GM12878 (cell line): ENCODE data around the gene PIK3R3. TPM values are rescaled to one million over a fixed set of nuclear protein-coding genes. Genes with fewer than 3 reads are reported as not detected.
A peak's percentile ranks its signal among the peaks of the same experiment; 100 is the strongest.

Source experiments
- BHLHE40 ChIP-seq, 2 experiments: fragments of 450-650 bp in 1 of 2; IDR thresholded peaks; 2 replicates each; pipeline ENCODE4 v1.6.1; 2011 to 2017; ENCODE audit warnings: low read depth in 2 of 2, borderline replicate concordance in 1 of 2, improper control_type of control experiment in 1 of 2, low read length in 1 of 2, mild to moderate bottlenecking in 1 of 2
- EP300 ChIP-seq, 2 experiments: fragments of 150-350 bp in 1 of 2; IDR thresholded peaks; 2 replicates each; pipeline ENCODE4 v1.6.1; 2011 to 2012; ENCODE audit warnings: low read depth in 2 of 2, low read length in 2 of 2, borderline replicate concordance in 1 of 2, improper control_type of control experiment in 1 of 2, inconsistent platforms in 1 of 2; ENCODE audit not compliant: control insufficient read depth in 1 of 2
- ESRRA ChIP-seq: IDR thresholded peaks from 2 replicates; pipeline ENCODE4 v1.6.1; 2012; ENCODE audit warnings: mild to moderate bottlenecking, low read length, improper control_type of control experiment
- FOXM1 ChIP-seq: IDR thresholded peaks from 2 replicates; pipeline ENCODE4 v1.6.1; 2012; ENCODE audit warnings: low read depth, mild to moderate bottlenecking, inconsistent platforms, low read length, moderate library complexity
- GATAD2B ChIP-seq: fragments of 450-650 bp; conservative IDR thresholded peaks from 2 replicates; pipeline ENCODE4 v1.6.1; 2017; ENCODE audit warnings: low read depth, mild to moderate bottlenecking, moderate library complexity
- IKZF1 ChIP-seq: fragments of 450-650 bp; conservative IDR thresholded peaks from 2 replicates; pipeline ENCODE4 v1.6.1; 2017; ENCODE audit warnings: antibody characterized with exemption, mild to moderate bottlenecking
- KDM1A ChIP-seq: fragments of 200-600 bp; sonication (generic); IDR thresholded peaks from 2 replicates; pipeline ENCODE4 v1.6.1; 2016; ENCODE audit warnings: borderline replicate concordance
- MTA2 ChIP-seq: fragments of 450-650 bp; IDR thresholded peaks from 2 replicates; pipeline ENCODE4 v1.6.1; 2016; ENCODE audit warnings: low read depth, mild to moderate bottlenecking, moderate library complexity
- NFXL1 ChIP-seq: fragments of 450-650 bp; IDR thresholded peaks from 2 replicates; pipeline ENCODE4 v1.6.1; 2017; ENCODE audit warnings: antibody characterized with exemption, mild to moderate bottlenecking, borderline replicate concordance
- POLR2AphosphoS2 ChIP-seq: IDR thresholded peaks from 2 replicates; pipeline ENCODE4 v1.6.1; 2011; ENCODE audit warnings: low read depth, mild to moderate bottlenecking, low read length, improper control_type of control experiment, moderate library complexity
- RAD21 ChIP-seq: IDR thresholded peaks from 2 replicates; pipeline ENCODE4 v1.6.1; 2011; ENCODE audit warnings: mild to moderate bottlenecking, low read depth, low read length, moderate library complexity; ENCODE audit not compliant: insufficient read depth
- RBBP5 ChIP-seq: fragments of 200-600 bp; sonication (generic); conservative IDR thresholded peaks from 2 replicates; pipeline ENCODE4 v1.6.1; 2016
- SIX5 ChIP-seq: IDR thresholded peaks from 2 replicates; pipeline ENCODE4 v1.6.1; 2011; ENCODE audit warnings: mild to moderate bottlenecking, low read depth, low read length, moderate library complexity; ENCODE audit not compliant: severe bottlenecking
- SUPT20H ChIP-seq: IDR thresholded peaks from 2 replicates; pipeline ENCODE4 v1.6.1; 2011; ENCODE audit warnings: low read depth, mild to moderate bottlenecking, low read length, moderate library complexity, borderline replicate concordance; ENCODE audit not compliant: control insufficient read depth
- TAF1 ChIP-seq: IDR thresholded peaks from 2 replicates; pipeline ENCODE4 v1.6.1; 2011; ENCODE audit warnings: mild to moderate bottlenecking, low read depth, low read length, borderline replicate concordance
- TCF12 ChIP-seq: IDR thresholded peaks from 2 replicates; pipeline ENCODE4 v1.6.1; 2011; ENCODE audit warnings: low read depth, mild to moderate bottlenecking, low read length
- ZNF622 ChIP-seq: fragments of 450-650 bp; IDR thresholded peaks from 2 replicates; pipeline ENCODE4 v1.6.1; 2017; ENCODE audit warnings: mild to moderate bottlenecking, inconsistent platforms
- ZZZ3 ChIP-seq: IDR thresholded peaks from 2 replicates; pipeline ENCODE4 v1.6.1; 2011; ENCODE audit warnings: low read depth; ENCODE audit not compliant: control insufficient read depth, insufficient read length
- polyA plus RNA-seq, 11 experiments: library from polyadenylated mRNA; depleted of rRNA in 4 of 11; unstranded in 6 of 11; stranded (reverse) in 5 of 11; fragments of >200 nt; fragmentation: Nextera tagmentation in 4 of 11; fragmentation: Illumina TruSeq in 1 of 11; extraction: Ambion mirVana in 4 of 11; extraction: Trizol in 1 of 11; gene quantifications; 1 replicate in 1 of 11; 2 replicates in 10 of 11; pipeline versions ENCODE4 v1.2.1 to v1.2.3, GENCODE V29; 2011 to 2016; ENCODE audit warnings: inconsistent platforms in 2 of 11, missing spikeins in 2 of 11, low read depth in 1 of 11
- total RNA-seq, 4 experiments: library from RNA; depleted of rRNA in 3 of 4; stranded (reverse); fragments of >200 nt in 3 of 4; fragmentation: Illumina TruSeq in 1 of 4; extraction: Trizol in 1 of 4; gene quantifications; 2 replicates each; pipeline versions ENCODE4 v1.2.1 to v1.2.3, GENCODE V29; 2013 to 2021
- TF ChIP-seq, protein P1 (sequence below): fragments of 450-650 bp; IDR thresholded peaks from 2 replicates; pipeline ENCODE4 v1.6.1; 2017; ENCODE audit warnings: mild to moderate bottlenecking, moderate library complexity
- TF ChIP-seq, protein P2 (sequence below): IDR thresholded peaks from 2 replicates; pipeline ENCODE4 v1.6.1; 2012; ENCODE audit warnings: mild to moderate bottlenecking, low read depth, low read length
- TF ChIP-seq, protein P3 (sequence below): fragments of 450-650 bp; IDR thresholded peaks from 2 replicates; pipeline ENCODE4 v1.6.1; 2017; ENCODE audit warnings: low read depth, mild to moderate bottlenecking, moderate library complexity

The PIK3R3 gene
- total and polyA plus RNA-seq, 10 of the 15 experiments (the other 5 are each of a cell fraction or from before 2014, with no cell fraction given) = 4.8 to 27.0 (median 19.8) TPM

DNA sequence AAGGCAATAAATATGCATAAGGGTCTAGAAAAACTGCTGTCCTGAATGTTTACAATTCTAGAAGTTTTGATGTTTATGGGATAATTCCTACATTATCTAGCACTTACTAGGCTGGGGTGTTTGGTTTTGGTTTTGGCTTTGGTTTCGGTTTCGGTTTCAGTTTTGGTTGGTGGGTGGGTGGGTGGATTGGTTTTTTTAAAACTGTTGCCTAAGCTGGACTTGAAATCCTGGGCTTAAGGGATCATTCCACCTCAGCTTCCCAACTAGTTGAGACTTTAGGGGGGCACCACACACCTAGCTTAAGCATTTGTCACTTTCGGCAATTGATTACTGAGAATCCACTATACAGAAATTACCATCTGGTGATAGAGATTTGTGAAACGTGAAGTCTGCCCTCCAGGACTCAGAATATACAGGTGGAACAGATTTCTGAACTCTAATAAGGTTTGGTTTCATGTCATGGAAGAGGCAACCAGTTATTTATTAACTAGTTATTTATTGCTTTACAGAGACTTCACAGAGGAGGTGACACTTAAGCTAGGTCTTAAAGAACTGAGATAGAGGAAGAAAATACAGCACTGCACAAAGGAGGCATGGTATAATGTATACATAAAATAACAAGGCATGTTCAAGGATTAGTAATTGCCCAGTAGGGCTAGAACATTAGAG, 69.6 kb downstream of the PIK3R3 start (continued):
- TF ChIP-seq, protein P1, sequence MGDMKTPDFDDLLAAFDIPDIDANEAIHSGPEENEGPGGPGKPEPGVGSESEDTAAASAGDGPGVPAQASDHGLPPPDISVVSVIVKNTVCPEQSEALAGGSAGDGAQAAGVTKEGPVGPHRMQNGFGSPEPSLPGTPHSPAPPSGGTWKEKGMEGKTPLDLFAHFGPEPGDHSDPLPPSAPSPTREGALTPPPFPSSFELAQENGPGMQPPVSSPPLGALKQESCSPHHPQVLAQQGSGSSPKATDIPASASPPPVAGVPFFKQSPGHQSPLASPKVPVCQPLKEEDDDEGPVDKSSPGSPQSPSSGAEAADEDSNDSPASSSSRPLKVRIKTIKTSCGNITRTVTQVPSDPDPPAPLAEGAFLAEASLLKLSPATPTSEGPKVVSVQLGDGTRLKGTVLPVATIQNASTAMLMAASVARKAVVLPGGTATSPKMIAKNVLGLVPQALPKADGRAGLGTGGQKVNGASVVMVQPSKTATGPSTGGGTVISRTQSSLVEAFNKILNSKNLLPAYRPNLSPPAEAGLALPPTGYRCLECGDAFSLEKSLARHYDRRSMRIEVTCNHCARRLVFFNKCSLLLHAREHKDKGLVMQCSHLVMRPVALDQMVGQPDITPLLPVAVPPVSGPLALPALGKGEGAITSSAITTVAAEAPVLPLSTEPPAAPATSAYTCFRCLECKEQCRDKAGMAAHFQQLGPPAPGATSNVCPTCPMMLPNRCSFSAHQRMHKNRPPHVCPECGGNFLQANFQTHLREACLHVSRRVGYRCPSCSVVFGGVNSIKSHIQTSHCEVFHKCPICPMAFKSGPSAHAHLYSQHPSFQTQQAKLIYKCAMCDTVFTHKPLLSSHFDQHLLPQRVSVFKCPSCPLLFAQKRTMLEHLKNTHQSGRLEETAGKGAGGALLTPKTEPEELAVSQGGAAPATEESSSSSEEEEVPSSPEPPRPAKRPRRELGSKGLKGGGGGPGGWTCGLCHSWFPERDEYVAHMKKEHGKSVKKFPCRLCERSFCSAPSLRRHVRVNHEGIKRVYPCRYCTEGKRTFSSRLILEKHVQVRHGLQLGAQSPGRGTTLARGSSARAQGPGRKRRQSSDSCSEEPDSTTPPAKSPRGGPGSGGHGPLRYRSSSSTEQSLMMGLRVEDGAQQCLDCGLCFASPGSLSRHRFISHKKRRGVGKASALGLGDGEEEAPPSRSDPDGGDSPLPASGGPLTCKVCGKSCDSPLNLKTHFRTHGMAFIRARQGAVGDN = no peak
- TF ChIP-seq GATAD2B (no peak), RBBP5 (no peak), BHLHE40 (IDR thresholded peaks at IDR 0.05; ENCODE audit: borderline replicate concordance in 1 of 2, low read depth in 2 of 2, low read length in 1 of 2) (peak in 1 of 2 experiments; percentile 11; a peak in 1 of 4 replicates), FOXM1 (no peak), KDM1A (no peak), ZZZ3 (no peak), SUPT20H (no peak), ESRRA (no peak), MTA2 (peak; percentile 56; the same call in 1 of the 2 replicates), NFXL1 (no peak), TAF1 (no peak), POLR2AphosphoS2 (no peak), TCF12 (no peak), SIX5 (no peak), EP300 (IDR thresholded peaks at IDR 0.05; ENCODE audit: borderline replicate concordance in 1 of 2, control insufficient read depth in 1 of 2, low read depth in 2 of 2, low read length in 2 of 2) (0 out of 4 replicates have a peak, but pooled peaks of 1 of the 2 experiments have one; percentile 32), RAD21 (no peak), ZNF622 (no peak), IKZF1 (peak; percentile 67)
- TF ChIP-seq, protein P2, sequence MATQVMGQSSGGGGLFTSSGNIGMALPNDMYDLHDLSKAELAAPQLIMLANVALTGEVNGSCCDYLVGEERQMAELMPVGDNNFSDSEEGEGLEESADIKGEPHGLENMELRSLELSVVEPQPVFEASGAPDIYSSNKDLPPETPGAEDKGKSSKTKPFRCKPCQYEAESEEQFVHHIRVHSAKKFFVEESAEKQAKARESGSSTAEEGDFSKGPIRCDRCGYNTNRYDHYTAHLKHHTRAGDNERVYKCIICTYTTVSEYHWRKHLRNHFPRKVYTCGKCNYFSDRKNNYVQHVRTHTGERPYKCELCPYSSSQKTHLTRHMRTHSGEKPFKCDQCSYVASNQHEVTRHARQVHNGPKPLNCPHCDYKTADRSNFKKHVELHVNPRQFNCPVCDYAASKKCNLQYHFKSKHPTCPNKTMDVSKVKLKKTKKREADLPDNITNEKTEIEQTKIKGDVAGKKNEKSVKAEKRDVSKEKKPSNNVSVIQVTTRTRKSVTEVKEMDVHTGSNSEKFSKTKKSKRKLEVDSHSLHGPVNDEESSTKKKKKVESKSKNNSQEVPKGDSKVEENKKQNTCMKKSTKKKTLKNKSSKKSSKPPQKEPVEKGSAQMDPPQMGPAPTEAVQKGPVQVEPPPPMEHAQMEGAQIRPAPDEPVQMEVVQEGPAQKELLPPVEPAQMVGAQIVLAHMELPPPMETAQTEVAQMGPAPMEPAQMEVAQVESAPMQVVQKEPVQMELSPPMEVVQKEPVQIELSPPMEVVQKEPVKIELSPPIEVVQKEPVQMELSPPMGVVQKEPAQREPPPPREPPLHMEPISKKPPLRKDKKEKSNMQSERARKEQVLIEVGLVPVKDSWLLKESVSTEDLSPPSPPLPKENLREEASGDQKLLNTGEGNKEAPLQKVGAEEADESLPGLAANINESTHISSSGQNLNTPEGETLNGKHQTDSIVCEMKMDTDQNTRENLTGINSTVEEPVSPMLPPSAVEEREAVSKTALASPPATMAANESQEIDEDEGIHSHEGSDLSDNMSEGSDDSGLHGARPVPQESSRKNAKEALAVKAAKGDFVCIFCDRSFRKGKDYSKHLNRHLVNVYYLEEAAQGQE = no peak
- TF ChIP-seq, protein P3, sequence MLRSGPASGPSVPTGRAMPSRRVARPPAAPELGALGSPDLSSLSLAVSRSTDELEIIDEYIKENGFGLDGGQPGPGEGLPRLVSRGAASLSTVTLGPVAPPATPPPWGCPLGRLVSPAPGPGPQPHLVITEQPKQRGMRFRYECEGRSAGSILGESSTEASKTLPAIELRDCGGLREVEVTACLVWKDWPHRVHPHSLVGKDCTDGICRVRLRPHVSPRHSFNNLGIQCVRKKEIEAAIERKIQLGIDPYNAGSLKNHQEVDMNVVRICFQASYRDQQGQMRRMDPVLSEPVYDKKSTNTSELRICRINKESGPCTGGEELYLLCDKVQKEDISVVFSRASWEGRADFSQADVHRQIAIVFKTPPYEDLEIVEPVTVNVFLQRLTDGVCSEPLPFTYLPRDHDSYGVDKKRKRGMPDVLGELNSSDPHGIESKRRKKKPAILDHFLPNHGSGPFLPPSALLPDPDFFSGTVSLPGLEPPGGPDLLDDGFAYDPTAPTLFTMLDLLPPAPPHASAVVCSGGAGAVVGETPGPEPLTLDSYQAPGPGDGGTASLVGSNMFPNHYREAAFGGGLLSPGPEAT = 0 out of 2 replicates have a peak, but pooled peaks have one; percentile 50
